Stimulated activated CD4-positive, alpha-beta T cell treated with anti-CD3 and anti-CD28 coated beads, Interleukin-4, amount 100 ng/mL, for 48 hours (primary cell): Measurements from ENCODE around the gene SH2D3C.
"Not testable (repeated sequence)": the region's sequence is repeated elsewhere in the genome, so short reads cannot be mapped to it uniquely, and the experiment has no call there.

ENCODE experiments used
- DNase-seq, 2 donors: peaks; one replicate each; pipeline ENCODE4 v3.0.0-alpha.2; 2020; ENCODE audit warnings: low read depth in 2 of 2

Gene SH2D3C

DNA sequence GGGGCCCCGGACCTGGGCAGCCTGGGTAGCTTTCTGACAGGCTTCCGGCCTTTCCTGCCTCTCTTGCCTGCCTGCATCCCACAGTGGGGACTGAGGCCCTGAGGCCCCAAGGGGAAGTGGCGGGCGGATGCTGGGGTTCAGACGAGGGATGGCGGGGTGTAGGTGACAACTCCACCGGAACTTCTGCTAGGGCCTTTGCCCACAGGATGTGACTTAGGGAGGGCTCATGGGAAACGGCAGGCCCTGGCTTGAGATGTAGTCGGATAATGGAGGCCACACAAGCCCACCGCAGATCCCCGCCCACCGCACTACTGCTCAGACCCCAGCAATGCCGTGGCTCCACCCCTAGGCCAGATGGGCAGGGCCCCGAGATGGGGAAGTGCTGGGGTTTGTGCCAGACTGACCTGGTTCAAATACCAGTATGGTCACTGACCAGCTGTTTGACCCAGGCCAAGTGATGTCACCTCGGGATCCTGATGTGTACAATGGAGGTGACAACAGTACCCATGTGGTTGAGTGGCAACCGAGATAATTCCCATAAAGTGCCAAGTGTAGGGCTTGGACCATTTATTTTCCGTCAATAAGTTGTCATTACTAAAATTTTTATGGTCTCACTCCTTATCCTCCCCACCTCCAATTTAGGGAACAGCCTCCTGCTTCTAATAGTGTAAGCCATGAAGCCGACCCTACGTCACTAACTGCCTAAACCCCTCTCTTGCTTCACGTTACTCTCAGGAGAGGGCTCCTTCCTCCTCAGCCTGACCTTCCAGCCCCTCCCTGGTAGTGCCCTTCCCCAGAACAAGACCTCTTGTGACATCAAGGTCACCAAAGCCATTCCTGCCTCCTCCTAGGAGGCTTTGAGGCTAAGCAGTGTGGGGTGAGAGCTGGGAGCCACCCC is 4.9 kb upstream of the SH2D3C start:
- DNase-seq = peak; percentile 49 to 51

DNA sequence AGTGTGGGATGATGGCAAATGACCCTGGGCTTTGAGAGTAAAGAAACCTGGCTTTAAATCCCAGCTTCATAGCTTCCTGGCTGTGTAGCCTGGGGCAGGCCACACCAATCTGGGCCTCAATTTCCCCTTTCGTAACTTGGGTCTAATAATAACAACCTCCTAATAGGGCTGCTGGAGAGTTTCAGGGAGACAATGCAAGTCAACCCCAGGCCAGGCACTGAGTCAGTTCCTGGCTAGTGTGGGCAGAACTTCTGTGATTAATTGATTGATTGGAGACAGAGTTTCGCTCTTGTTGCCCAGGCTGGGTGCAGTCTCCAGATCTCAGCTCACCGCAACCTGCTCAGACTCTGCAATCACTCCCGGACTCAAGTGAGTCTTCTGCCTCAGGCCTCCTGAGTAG is 3.3 kb upstream of the SH2D3C start:
- DNase-seq = no peak

DNA sequence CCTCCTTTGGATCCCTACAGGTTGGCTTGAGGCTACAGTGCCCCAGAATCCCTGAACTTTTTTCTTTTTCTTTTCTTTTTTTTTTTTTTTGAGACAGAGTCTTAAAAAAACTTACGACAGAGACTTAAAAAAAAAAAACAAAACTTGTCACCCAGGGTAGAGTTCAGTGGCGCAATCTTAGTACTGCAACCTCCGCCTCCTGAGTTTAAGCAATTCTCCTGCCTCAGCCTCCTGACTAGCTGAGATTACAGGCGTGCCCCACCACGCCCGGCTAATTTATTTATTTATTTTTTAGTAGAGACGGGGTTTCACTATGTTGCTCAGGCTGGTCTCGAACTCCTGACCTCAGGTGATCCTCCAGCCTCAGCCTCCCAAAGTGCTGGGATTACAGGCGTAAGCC is 2.4 kb upstream of the SH2D3C start:
- DNase-seq = not testable (repeated sequence)

- no peak for DNase-seq
Observed at GRCh38 chr9:127780126-127780885, 1.8 kb upstream of the SH2D3C start.

DNA sequence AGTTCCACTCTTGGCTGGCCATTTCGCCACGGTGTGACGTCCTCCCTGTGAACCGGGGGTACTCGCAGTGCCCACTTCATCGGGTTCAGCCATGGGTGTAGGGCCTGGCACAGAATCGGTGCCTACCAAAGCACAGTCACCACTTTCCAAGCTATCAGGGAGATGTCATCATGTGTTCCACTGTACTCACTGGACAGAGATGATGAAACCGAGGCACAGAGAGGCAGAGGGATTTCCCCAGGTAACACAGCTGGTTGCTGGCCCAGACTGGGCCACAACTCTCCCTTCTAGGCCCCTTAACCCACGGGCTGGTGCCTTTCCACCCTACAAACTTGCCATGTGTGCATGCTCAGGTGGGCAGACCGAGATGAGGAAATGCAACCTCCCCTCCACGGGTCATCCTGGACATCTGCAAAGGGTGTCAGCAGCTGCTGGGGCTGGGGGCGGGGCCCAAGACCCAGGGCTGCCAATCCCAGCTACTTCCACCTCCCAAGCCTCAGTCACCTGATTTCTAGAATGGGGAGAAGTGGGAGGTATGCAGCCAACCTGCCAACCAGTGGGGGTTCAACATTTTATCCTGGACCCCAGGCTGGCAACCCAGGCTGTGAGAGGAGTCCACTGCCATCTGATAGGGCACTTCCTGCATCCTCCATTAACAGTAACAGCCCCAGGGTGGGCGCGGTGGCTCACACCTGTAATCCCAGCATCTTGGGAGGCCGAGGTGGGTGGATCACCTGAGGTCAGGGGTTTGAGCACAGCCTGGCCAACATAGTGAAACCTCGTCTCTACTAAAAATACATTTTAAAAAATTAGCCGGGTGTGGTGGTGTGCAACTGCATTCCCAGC is 893 bp upstream of the SH2D3C start:
- peak in 1 of 2 donors; percentile 47 for DNase-seq

- no peak for DNase-seq
Observed at GRCh38 chr9:127777368-127777980, 992 bp downstream of the SH2D3C start.

DNA sequence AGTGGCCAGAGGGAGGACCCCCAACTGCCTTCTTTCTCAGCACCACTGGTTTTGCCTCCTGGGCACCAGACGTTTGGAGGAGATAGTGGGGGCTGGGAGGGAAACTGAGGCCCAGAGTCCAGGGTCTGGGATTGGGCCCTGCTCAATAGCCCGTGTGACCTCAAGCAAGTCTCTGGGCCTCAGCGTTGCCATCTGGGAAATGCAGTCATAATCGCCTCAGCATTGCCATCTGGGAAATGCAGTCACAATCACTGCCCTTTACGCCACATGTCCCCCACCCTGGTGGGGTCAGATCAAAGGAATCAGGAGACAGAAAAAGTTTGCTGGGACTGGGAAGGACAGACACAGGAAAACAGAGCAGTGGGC is 1.6 kb downstream of the SH2D3C start:
- no peak for DNase-seq

- DNase-seq = peak; percentile 56 to 60
Observed at GRCh38 chr9:127776195-127776923, 2.1 kb downstream of the SH2D3C start.

DNA sequence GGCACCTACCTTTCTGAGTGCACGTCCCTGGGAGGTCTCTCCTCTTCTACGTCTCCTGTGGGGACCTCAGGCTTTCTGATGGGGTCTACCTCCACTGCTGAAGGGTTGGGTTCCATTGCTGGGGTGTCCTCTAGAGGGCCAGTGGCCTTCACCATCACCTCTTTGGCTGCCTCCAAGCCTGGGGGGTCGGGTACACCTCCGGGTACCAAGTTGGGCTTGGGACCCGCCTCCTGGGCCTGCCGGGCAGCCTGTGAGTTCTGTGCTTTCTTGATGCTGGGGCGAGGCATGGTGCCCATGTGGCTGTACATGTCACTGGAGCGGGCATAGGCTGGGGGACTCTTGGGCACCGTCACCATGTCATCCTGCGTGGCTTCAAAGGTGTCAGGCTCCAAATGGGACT is 4.5 kb downstream of the SH2D3C start:
- DNase-seq = no peak

DNA sequence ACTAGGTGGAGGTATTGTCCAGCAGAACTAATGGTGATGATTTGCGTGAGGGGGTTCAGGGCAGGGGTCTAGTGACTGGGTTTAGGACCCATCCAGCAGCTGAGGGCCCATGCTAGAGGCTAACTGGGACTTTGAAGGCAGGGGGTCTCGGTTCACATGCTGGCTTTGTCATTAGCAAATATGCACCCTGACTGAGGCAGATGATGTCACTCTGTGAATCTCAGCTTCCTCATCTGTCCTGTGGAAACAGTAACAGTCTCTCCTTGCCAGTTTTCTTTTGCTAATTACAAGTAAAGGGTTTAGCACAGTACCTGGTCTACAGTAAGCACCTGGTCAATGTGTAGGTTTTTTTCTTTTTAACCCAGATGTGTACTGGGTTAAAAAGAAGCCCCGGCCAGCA is 5.2 kb downstream of the SH2D3C start:
- no peak for DNase-seq

DNA sequence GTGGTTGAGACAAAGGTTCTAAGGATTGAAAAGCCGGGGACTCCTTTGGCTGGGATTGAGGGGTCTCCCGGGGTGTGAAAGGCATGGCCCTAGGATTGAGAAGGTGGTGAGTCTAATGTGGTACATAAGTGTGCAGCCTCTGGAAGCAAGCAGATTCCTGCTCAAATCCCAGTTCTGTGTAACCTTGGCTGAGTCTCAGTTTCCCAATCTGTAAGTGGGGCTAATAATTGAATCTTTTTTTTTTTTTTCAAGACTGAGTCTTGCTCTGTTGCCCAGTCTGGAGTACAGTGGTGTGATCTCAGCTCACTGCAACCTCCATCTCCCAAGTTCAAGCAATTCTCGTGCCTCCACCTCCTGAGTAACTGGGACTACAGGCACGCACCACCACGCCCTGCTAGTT is 5.9 kb downstream of the SH2D3C start:
- DNase-seq = no peak

GRCh38 chr9:127771570-127772189 is 6.8 kb downstream of the SH2D3C start:
- no peak for DNase-seq

DNA sequence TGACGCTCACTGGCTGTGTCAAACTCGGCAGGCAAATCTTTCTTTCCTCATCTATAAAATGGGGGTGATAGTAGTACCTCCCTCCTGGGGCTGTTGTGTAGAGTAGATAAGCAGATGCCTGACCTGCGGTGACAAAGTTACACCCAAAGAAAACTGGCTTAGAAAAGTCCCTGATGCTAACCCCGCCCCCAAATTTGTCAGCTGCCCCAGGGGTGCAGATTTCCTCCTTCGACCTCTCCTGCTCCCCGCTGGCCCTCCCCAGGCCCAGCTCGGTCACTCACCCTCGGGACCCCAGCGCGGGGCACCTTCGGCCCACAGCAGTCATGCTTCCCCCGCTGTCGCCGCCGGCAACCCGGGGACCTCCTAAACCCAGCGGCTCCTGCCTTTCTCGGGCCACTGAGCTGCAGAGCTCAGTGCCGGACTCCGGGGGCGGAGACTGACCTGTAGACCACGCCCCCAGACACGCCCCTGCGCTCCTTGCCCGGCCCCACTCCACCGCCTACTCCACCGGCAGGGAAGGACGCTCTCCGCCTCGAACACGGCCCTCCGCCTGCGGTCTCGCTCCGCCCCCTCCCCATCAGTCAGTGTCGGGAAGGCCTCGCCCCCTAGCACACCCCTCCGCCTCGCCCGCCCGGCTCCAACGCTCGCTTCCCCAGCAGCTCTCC is 7.4 kb downstream of the SH2D3C start:
- peak; percentile 97 for DNase-seq

DNA sequence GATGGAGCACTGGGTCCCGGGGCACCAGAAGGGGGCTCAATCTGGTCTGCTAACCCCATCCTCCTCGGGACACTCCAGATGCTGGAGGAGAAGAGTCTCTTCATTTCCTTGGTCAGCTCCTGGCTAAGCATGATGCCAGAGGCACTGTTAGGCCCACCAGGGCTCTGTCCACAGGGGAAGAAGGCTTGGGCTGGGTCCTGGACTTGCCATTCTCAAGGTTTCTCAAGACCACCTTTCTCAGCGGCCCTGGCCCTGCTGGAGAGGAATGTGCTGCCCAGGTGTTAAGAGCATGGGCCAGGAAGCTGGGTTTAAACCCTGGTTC is 7.9 kb downstream of the SH2D3C start:
- DNase-seq = no peak

DNA sequence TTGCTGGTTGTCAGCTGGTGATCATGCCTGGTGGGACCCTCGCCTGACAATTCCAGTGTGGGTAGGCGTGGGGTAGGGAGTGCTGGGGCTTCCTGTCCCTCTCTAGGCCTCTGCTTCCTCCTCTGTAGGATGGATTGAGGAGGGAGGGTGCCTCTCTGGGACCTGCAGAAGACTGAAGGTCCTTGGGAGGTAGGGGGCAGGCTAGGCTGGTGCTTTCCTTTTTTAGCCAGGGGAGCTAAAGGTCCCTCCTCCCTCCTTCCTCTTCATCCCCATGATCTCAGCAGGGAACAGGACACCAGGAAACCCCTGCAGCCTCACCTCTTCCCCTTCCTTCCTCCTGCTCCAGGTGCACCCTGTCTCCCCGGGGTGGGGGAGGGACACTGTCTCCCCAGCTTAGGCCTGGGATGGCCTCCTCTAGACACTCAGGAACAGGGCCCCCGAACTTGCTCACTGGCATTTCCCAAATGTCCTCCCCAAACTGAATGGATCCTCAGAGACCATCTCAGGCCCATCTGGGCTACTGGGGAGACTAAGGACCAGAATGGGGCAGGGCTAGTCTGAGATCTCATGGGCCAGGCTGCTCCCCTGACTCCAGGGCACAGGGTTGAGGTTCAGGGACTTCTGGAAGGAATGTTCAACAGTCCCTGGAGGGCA is 8.4 kb downstream of the SH2D3C start:
- DNase-seq = no peak

GRCh38 chr9:127769101-127769500 is 9.4 kb downstream of the SH2D3C start:
- no peak for DNase-seq

DNA sequence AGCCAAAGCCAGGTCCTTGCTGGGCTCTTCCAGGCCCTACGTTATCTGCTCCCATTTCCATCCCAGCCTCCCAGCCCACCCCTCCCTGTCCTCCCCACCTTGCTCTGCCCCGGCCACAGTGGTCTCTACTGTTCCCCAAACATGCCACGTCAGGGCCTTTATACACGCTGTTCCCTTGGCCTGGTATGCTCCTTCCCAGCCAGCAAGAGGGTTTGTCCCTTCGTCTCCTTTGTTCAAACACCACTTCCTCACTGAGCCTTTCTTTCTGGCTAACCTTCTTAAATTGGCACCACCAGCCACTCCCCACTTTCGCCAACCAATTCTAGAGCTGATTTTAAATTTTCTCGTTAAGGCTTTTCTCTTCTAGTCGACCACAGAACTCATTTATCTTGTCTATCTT is 9.8 kb downstream of the SH2D3C start:
- DNase-seq = no peak

- DNase-seq = no peak
Observed at GRCh38 chr9:127767909-127768331, 10.5 kb downstream of the SH2D3C start.

GRCh38 chr9:127767410-127767809 is 11.1 kb downstream of the SH2D3C start:
- DNase-seq = no peak

- DNase-seq = no peak
Observed at GRCh38 chr9:127765418-127765817, 13.0 kb downstream of the SH2D3C start.
